Fibroblast of skin of right quadriceps (primary cell): Measurements from ENCODE around the gene CNIH2.
"Not testable (repeated sequence)": the region's sequence is repeated elsewhere in the genome, so short reads cannot be mapped to it uniquely, and the experiment has no call there.

Source experiments
- DNase-seq: peaks from one replicate; pipeline ENCODE4 v3.0.0-alpha.2; 2013

The CNIH2 gene

DNA sequence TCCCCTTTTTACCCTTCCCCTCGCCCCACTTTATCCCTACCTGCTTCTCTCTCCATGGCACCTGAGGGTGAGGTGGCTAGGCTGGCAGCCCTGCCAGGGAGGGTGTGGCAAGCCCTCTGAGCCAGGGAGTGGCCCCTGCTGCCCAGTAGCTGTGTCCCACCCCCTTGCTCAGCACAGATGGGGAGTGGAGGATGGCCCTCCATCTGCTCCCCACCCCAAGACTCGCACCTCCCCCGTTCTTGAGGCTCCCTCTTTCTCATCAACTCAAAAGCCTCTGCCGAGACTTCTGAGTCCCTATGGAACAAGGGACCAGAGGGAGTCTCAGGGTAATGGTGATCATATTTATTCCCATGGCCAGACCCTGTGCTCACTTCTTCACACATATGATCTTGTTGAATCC lies 15.4 kb downstream of the CNIH2 start:
- no peak for DNase-seq

DNA sequence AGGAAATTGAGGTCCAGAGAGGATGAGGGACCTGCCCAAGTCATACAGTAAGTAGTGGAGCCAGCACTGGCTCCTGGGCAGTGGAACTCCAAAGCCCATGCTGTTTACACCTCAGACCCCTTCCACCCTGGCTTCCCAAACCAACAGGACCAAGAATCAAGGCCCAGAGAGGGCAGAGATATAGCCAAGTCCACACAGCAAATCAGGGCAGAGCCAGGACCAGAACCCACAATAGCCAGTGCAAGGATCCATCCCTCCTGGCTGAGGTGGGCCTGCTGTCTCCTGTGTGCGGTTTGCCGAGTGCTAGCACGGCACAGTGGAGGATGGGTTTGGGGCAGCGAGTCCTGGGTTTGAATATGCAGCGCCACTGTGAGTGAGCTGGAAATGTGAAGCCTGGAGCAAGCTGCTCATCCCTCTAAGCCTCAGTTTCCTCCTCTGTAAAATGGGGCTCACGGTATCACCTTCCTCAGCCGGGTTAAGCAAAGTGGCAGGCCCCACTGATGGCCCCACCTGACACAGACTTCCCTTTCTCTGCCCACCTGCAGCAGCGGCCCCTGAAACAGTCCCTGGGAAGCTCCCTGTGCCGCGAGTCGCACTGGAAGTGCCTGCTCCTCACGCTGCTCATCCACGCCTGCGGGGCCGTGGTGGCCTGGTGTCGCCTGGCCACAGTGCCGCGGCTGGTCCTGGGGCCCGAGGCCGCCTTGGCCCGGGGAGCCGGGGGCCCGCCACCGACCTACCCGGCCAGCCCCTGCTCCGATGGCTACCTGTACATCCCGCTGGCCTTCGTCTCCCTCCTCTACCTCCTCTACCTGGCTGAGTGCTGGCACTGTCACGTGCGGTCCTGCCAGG lies 16.0 kb downstream of the CNIH2 start:
- no peak for DNase-seq

DNA sequence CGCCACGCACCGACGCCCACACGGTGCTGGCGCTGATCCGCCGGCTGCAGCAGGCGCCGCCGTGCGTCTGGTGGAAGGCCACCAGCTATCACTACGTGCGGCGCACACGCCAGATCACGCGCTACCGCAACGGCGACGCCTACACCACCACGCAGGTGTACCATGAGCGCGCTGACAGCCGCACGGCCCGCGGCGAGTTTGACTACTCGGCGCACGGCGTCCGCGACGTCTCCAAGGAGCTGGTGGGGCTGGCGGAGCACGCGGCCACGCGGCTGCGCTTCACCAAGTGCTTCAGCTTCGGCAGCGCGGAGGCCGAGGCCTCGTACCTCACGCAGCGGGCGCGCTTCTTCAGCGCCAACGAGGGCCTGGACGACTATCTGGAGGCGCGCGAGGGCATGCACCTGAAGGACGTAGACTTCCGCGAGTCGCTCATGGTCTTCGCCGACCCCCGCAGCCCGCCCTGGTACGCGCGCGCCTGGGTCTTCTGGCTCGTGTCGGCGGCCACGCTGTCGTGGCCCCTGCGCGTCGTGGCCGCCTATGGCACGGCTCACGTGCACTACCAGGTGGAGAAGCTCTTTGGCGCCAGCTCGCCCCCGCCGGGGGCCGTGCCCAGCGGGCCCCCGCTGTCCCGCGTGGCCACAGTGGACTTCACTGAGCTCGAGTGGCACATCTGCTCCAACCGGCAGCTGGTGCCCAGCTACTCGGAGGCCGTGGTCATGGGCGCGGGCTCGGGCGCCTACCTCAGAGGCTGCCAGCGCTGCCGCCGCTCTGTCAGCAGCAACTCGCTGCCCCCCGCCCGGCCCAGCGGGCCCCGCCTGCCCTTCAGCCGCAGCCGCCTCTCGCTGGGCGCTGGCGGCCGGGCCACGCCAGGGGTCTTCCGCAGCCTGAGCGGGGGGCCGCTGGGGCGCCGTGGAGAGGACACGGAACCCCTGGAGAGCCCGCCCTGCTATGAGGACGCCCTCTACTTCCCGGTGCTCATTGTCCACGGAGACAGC lies 16.9 kb downstream of the CNIH2 start:
- DNase-seq, result no peak

DNA sequence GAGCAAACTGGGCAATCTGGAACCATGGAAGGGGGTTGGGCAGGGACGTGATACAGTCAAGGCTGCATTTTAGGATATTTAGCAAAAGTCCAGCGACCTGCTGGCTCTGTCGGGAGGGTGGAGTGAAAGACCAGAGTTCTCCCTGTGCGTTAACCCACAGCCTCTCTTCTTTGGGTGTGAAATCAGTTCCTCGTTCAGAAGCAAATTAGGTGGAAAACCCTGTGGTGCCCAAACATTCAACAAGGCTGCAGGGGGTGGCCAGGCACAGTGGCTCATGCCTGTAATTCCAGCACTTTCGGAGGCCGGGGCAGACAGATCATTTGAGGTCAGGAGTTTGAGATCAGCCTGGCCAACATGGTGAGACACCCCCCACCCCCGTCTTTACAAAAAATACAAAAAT lies 19.6 kb downstream of the CNIH2 start:
- no peak for DNase-seq

DNA sequence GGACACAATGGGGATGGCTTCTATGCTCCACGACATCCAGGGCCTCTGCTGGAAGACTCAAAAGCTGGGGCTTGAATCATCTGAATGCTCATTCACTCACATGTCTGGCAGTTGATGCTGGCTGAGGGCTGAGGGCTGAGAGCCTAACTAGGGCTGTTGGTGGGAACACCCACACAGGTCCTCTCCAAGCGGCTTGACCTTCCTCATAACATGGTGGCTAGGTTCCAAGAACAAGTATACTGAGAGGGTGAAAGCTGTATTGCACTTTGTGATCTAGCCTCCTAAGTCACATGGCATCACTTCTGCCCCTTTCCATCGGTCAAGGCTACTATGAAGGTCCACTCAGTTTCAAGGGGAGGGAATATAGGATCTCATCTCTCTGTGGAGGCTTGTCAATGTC lies 21.2 kb downstream of the CNIH2 start:
- no peak for DNase-seq

DNA sequence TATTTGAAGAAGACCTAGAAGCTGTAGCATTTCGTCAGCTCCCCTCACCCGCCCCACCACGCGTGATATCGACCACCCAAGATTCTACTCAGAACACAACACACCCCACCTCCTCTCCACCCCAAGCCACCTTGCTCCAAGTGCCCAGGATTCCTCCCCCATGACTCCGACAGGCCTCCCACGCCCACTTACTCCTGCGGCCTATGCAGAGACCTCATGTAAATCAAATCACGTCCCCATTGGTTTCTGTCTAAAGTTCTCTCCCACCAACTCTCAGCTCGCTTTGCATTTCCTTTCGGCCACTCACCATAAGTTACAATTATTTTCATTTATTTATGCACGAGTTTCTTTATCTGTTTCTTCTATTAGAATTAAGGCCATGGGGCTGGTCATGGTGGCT lies 24.7 kb downstream of the CNIH2 start:
- DNase-seq, result no peak

DNA sequence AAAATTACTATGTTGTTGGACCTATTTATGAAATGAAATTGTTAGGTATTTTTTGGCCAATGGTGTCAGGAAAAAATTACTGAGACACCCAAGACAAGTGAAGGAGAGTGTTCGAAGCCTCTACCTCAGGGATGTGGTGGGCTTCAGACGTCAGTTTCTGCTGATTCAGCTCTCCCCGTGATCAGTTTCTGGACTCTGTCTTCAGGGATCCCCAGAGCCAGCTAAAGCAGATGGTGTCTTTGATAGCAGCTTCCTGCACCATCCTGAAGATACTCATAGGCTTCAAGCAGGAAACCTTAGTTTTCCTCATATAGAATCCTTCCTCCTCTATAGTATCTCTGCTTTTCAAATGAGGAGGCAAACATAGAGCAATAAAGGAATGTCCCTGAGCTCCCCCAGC lies 31.5 kb downstream of the CNIH2 start:
- DNase-seq, result no peak

DNA sequence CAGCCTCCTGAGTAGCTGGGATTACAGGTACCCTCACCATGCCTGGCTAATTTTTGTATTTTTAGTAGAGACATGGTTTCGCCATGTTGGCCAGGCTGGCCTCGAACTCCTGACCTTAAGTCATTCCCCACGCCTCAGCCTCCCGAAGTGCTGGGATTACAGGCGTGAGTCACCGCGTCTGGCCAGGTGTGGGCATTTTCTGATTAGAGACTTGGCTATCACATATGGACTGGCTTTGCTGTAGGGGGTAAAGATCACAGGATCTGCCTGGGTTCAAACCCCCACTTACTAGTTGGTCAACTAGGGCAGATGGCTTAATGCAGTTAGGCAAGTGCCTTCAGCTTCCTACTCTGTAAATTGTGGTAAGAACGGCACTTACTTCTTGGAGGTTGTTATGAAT lies 32.3 kb downstream of the CNIH2 start:
- DNase-seq, result no peak

DNA sequence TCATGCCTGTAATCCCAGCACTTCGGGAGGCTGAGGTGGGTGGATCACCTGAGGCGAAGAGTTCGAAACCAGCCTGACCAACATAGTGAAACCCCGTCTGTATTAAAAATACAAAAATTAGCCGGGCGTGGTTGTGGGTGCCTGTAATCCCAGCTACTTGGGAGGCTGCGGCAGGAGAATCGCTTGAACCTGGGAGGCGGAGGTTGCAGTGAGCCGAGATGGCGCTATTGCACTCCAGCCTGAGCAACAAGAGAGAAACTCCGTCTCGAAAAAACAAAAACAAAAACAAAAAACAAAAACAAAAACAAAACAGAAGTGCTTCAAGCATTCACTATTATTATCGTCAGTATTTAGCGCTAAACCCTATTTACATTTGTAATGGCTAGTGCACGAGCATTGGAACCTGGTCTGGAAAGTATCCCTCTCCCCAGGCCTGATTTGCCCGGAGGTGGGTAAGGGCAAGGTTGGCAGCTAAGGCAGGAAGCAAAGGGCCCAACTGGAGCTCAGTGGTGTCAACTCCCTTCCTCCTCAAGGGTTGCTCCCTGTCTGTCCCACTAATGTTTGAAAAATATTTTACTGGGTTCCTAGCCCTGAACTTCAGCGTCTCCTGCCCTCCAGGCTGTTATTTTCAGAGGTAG lies 32.9 kb downstream of the CNIH2 start:
- not testable (repeated sequence) for DNase-seq

DNA sequence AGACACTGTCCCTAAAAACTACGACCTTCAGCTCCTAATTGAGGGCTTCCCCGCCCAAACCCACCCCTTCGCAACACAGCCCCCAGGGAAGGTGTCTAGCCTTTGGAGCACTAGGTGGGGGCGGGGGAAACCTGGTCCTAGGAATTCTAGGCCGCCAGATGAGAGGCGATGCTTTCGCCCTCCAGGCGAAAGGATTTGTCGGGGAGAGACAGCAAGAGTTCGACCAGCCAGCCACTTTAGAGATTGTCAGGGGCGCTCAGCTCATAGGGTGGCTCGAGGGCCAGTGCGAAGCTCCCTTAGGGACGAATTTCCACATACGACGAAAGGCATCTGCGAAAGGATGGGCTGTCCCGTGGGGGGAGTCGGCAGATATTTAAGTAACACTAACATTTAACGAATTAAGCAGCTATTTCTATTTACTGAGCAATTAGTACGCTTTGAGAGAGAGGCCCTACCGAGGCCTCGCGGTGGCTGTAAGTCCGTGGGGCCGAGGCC lies 33.5 kb downstream of the CNIH2 start:
- DNase-seq, result no peak

DNA sequence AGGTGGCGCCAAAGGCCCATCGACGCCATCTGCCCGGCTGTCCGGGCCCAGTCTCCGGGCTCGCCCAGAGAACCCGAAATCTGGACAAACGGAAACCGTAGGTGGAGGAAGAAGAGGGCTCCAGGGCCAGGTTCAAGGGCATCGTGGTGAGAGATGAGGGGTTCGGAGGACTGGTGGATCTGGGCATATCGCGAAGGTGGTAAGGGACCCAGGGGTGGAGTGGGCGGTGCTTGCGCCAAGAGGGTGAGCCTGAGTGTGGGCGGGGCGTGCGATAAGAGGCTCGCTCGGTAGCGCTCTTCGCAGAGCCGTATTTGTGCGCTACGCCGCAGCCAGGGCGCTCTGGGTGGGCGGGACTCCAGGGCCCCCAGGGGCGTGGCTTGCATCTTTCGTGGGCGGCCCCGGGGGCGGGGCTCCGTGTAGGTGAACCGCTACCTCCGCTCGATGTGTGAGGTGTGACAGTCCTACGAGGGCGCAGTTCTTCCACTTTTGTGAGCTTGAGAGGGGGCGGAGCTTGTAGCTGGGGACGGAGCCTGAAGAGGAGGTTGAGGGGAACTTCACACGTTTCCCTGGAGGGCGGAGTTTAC lies 34.1 kb downstream of the CNIH2 start:
- DNase-seq, result peak; percentile 90

DNA sequence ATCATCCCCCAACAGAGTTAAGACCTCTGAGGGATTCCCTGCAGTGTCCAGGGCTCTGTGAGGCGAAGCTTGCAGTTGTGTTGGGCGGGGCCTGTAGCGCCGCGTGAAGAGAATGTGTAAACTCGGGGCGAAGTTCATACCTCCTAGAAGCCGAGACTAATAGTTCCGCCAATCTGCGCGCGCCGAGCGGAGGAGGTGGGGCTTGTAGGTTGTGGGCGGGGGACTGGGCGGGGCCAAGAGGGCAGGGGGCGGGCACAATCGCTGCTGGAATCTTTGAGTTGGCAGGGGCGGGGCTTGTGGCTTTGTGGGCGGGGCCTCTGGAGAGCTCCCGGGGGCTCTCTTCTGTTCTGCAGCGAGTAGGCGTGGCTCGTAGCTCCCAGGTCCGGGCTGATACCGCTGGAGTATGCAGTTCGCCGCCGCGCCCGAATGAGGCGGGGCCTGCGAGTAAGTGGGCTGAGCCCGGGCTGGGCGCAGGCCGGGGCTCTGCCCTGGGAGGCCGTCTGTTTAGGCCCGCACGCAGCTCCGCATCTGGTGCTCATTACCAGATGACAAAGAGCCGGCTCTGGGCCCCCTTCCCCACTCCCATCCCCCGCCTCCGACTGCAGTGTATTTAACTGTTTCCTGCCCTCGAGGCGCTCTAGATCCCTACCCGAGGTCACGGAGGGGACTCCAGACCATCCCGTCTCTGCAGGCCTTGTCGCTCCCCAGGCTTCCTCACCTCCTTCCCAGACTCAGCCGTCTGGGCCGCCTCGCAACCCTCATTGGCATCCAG lies 34.8 kb downstream of the CNIH2 start:
- peak; percentile 100 for DNase-seq

DNA sequence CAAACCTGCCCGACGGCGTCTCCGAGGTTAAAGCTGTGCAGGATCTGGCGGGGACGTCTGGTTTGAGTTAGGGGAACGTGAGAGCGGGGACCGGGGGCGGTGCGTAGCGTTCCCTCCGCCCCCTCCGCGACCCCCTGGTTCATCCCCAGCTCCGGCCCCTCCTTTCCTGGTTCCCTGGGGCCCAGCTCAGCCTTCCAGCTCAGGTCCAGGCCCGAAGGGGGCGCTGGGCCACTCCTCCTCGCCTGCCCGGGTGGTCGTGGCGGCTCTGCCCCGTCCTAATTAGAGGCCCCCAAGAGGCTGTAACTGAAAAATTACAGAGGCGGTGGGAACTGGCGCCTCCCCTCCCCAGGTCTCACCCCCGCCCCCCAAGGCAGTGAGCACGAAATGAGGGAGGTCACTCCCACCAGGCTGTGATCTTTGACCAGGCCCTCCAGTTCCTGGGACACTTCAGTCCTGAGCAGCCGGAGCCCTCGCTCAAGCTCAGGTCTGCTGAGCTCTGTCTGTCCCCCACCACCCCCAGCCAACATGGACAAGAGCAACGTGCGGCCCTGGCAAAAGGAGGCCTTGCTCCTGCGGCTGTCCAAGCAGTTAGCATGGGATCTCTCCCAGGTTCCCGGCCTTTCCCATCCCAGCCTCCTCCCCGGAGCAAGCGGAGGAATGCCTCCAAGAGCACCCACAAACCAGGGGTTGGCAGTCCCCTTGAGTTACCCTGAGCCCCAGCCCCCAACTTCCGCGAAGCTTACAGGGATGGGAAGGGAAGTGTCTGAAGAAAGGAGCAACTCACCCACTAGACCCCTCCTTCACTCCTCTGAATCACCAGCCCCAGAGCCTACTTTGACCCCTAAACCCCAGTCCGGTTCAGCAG lies 35.6 kb downstream of the CNIH2 start:
- peak; percentile 55 for DNase-seq

DNA sequence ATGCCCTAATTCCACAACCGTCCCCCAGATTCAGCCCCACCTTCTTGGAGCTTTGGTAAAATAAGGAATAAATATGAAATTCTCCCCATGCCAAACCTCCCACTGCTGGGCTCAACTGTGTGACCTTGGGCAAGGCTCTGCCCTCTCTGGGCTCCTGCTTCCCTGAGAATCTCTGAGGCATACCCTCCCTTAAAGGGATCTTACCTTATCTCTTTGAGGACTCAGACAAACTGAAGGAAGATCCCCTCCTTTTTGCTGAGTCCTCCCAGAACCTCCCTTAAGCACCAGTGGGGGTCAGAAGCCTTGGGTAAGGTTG lies 36.2 kb downstream of the CNIH2 start:
- no peak for DNase-seq

DNA sequence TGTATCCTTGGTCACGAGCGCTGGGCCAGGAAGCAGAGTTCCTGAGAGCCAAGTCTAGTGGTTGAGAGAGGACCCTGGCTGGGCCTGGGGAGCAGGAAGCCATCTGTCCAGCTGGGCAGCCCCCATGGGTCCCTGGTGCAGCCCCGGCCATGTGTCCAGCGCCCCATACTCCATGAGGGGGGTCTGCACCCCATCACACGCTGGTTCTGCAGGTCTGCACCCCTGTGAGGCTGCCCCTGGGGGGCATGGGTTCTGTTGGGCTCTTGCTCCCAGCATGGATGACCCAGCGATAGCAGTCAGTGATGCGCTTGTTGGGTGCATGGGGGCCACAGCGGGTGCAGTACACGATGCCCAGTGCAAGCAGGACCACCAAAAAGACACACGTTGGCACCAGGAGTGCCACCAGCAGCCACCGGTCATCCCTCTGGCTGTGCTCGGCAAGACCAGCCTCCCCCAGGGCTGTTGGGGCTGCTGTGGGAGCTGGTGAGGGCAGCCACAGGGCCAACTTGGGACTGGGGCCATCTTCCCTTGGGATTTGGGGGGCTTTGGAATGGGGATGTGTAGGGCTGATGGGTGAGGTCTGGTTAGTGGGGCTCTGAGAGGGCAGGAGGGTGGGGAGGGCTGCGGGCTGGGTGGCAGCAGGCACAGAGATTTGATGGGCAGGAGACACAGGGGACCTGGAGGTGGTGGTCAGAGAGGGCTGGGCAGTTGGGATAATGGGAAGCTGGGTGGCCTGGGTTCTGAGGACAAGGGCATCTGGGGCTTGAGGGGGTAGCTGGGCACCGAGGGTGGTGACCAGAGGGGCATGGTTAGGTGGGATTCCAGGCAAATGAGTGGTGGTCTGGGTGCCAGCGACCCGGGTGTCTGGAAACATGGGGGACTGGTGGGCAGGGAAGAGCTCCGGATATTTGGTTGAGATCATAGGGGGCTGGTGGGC lies 36.9 kb downstream of the CNIH2 start:
- DNase-seq, result no peak

DNA sequence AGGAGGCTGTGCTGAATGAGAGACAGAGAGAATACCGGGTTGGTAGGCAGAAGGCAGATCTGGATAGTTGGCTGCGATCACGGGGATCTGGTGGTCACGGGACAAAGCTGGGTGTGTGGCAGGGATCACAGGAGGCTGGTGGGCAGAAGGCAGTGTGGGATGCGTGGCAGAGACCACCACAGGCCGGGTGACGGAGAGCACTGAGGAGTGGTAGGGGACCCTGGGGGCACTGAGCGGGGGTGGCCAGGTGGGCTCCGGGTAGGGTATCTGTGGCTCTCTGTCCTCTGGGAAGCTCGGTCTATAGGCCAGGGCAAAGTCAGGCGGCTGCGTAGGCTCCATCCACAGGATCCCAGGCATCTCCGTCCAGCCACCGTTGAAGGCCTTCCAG lies 37.5 kb downstream of the CNIH2 start:
- DNase-seq, result no peak

DNA sequence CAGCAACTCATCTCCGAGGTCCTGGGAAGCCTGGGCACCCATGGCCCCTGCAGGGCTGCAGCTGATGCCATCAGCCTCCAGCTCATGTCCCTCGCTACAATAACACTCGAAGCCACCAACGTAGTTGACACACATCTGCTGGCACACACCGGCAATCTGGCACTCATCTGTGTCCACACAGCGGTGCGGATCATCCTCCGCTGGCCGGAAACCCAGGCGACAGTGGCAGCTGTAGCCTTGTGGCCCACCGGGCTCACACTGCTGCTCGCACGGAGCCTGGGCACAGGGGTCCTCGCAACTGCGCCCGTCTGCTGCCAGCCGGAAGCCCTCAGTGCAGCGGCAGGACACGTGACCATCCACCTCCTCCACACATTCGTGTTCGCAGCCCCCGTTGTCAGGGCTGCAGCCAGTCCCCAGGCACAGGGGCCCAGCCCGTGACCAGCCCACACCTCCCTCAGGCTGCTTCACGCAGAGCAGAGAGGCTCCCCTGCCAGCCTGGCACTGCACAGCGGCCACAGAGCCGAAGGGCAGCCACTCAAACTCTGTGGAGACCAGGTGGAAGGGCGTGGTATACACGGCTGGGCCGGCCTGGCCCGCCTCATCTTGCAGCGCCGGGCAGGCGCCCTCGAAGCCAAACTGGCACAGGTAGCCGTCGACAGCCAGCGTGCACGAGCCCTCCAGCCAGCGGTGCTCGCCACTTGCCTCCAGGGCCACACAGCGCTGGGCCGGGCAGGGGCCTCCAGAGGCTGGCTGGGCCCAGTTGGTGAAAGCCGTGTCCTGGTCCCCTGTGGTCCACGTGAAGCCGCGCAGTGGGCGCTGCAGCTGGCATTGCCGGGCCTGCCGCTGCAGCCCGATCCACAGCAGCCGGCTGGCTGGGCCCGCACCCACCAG lies 38.2 kb downstream of the CNIH2 start:
- DNase-seq, result no peak

DNA sequence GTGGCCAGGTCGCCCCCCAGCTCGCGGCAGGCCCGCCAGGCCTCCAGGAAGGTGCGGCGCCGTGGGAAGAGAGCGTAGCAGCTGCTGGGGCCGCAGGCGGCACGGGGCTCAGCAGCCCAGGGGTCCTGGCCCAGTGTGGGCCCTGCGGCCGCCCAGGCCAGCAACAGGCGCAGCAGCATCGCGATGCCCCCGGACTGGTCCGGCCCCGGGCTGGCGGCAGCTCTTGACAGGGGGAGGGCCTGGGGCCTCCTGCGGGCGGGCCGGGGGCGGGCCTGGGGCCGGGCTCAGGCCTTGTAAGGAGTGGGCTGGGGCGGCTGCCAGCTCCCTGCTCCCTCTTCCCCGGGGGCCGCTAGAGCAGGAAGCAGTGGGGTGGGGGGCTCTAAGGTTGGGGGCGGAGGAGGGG lies 38.9 kb downstream of the CNIH2 start, which contains the start of gene CD248:
Gene CD248 (minus strand): TSS at position 196 of the 403 bp plus-strand sequence. CDS start 17 bp downstream, at position 179.
- DNase-seq, result peak; percentile 94

DNA sequence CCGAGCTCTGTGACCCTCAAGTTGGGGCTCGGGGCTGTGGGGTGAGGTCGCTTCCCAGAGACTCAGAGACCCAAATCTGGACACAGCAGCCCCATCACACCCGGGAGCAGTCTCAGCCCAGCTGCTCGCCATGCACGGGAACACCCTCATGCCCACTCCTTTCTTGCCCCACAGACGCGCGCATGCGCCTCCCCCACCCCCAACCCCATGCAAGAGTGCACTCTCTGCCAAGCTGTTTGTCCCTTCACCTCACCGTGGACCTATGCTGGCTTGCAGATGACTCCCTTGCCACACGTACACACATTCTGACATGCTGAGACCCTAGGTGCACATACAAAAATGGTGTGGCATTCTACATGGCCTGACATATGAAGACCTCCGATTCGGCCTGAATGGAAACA lies 39.3 kb downstream of the CNIH2 start:
- DNase-seq, result peak; percentile 85
